Measurements from ENCODE around the gene HECW1. TPM values are rescaled to one million over a fixed set of nuclear protein-coding genes. Genes with fewer than 3 reads are reported as not detected.
"Not testable (repeated sequence)": the region's sequence is repeated elsewhere in the genome, so short reads cannot be mapped to it uniquely, and the experiment has no call there.

The HECW1 gene
- polyA plus RNA-seq (2013) = not detected

- peaks cover 0 to 2% (median 0%) of the 10 kb centered on the region in 5 experiments for H3K9me3 ChIP-seq (ENCODE audit: control extremely low read depth in 1 of 5, control insufficient read depth in 4 of 5, insufficient read depth in 2 of 5, low read depth in 1 of 5, low read length in 4 of 5)
- H3K4me1 ChIP-seq (ENCODE audit: control extremely low read depth in 1 of 4, control insufficient read depth in 4 of 4, insufficient read depth in 4 of 4, low read length in 3 of 4) = peaks cover 0 to 18% (median 9%) of the 10 kb centered on the region in 4 experiments
- H3K4me3 ChIP-seq (ENCODE audit: control insufficient read depth in 1 of 7, extremely low read depth in 1 of 7, insufficient read depth in 4 of 7, low read depth in 2 of 7, low read length in 6 of 7) = peak within 1 kb of the TSS in 4 of 7 experiments; percentile 28 to 53 (median 44)
- no peak within 1 kb of the TSS for H3K27ac ChIP-seq (ENCODE audit: insufficient read depth in 1 of 2, low read depth in 1 of 2, low read length in 2 of 2, poor library complexity in 1 of 2, severe bottlenecking in 2 of 2)
- whole genome bisulfite sequencing (ENCODE audit: insufficient coverage) = under 1% methylated on average over 46 of the region's 46 CpGs
- peaks cover 27 to 91% (median 46%) of the 10 kb centered on the region in 5 experiments for H3K27me3 ChIP-seq (replicated peaks in 2 of 5; ENCODE audit: control insufficient read depth in 4 of 5, insufficient read depth in 5 of 5, low read length in 4 of 5)
- no peaks in the 10 kb centered on the region for H3K36me3 ChIP-seq (ENCODE audit: control insufficient read depth in 4 of 4, insufficient read depth in 4 of 4, low read length in 3 of 4)
- ChIA-PET POLR2A (no interaction called here), CTCF (no interaction called here)
- no peak for DNase-seq
These were observed at the start of gene HECW1 for GRCh38 chr7:43112459-43112940. HECW1 (plus strand) TSS chr7:43112647; CDS start chr7:43243906, 131,259 bp downstream.

- no peaks in the 10 kb centered on the region for H3K36me3 ChIP-seq (ENCODE audit: control insufficient read depth in 4 of 4, insufficient read depth in 4 of 4, low read length in 3 of 4)
- CTCF ChIA-PET = no interaction called here
- no peak overlapping the region for H3K4me3 ChIP-seq (ENCODE audit: control insufficient read depth in 1 of 7, extremely low read depth in 1 of 7, insufficient read depth in 4 of 7, low read depth in 2 of 7, low read length in 6 of 7)
- 69% methylated on average over 6 of the region's 7 CpGs for WGBS (ENCODE audit: insufficient coverage)
- POLR2A ChIA-PET = no interaction called here
- no peaks in the 10 kb centered on the region for H3K4me1 ChIP-seq (ENCODE audit: control extremely low read depth in 1 of 4, control insufficient read depth in 4 of 4, insufficient read depth in 4 of 4, low read length in 3 of 4)
- DNase-seq = peak; percentile 6 to 31 (median 25)
- no peak overlapping the region for H3K27ac ChIP-seq (ENCODE audit: insufficient read depth in 1 of 2, low read depth in 1 of 2, low read length in 2 of 2, poor library complexity in 1 of 2, severe bottlenecking in 2 of 2)
- peaks cover 0 to 8% (median 2%) of the 10 kb centered on the region in 5 experiments for H3K27me3 ChIP-seq (replicated peaks in 2 of 5; ENCODE audit: control insufficient read depth in 4 of 5, insufficient read depth in 5 of 5, low read length in 4 of 5)
- H3K9me3 ChIP-seq (ENCODE audit: control extremely low read depth in 1 of 5, control insufficient read depth in 4 of 5, insufficient read depth in 2 of 5, low read depth in 1 of 5, low read length in 4 of 5) = no peaks in the 10 kb centered on the region
These were observed 40.8 kb upstream of the HECW1 start for GRCh38 chr7:43071604-43072003.

- ChIA-PET CTCF (no interaction called here), POLR2A (no interaction called here)
- DNase-seq = peak in 2 of 3 donors; percentile 0 to 5
- WGBS (ENCODE audit: insufficient coverage) = 71% methylated on average over 2 of the region's 6 CpGs
- Histone ChIP-seq H3K27me3 (replicated peaks in 2 of 5; ENCODE audit: control insufficient read depth in 4 of 5, insufficient read depth in 5 of 5, low read length in 4 of 5) (peaks cover 0 to 4% (median 2%) of the 10 kb centered on the region in 5 experiments), H3K4me1 (ENCODE audit: control extremely low read depth in 1 of 4, control insufficient read depth in 4 of 4, insufficient read depth in 4 of 4, low read length in 3 of 4) (no peaks in the 10 kb centered on the region), H3K9me3 (ENCODE audit: control extremely low read depth in 1 of 5, control insufficient read depth in 4 of 5, insufficient read depth in 2 of 5, low read depth in 1 of 5, low read length in 4 of 5) (no peaks in the 10 kb centered on the region), H3K36me3 (ENCODE audit: control insufficient read depth in 4 of 4, insufficient read depth in 4 of 4, low read length in 3 of 4) (no peaks in the 10 kb centered on the region), H3K4me3 (ENCODE audit: control insufficient read depth in 1 of 7, extremely low read depth in 1 of 7, insufficient read depth in 4 of 7, low read depth in 2 of 7, low read length in 6 of 7) (no peak overlapping the region), H3K27ac (ENCODE audit: insufficient read depth in 1 of 2, low read depth in 1 of 2, low read length in 2 of 2, poor library complexity in 1 of 2, severe bottlenecking in 2 of 2) (no peak overlapping the region)
These were observed 39.9 kb upstream of the HECW1 start for GRCh38 chr7:43072530-43072929.

- H3K36me3 ChIP-seq (ENCODE audit: control insufficient read depth in 4 of 4, insufficient read depth in 4 of 4, low read length in 3 of 4); H3K4me1 ChIP-seq (ENCODE audit: control extremely low read depth in 1 of 4, control insufficient read depth in 4 of 4, insufficient read depth in 4 of 4, low read length in 3 of 4); CTCF ChIA-PET; H3K9me3 ChIP-seq (ENCODE audit: control extremely low read depth in 1 of 5, control insufficient read depth in 4 of 5, insufficient read depth in 2 of 5, low read depth in 1 of 5, low read length in 4 of 5); H3K27ac ChIP-seq (ENCODE audit: insufficient read depth in 1 of 2, low read depth in 1 of 2, low read length in 2 of 2, poor library complexity in 1 of 2, severe bottlenecking in 2 of 2); POLR2A ChIA-PET; H3K4me3 ChIP-seq (ENCODE audit: control insufficient read depth in 1 of 7, extremely low read depth in 1 of 7, insufficient read depth in 4 of 7, low read depth in 2 of 7, low read length in 6 of 7); DNase-seq: not testable (repeated sequence)
- H3K27me3 ChIP-seq (replicated peaks in 2 of 5; ENCODE audit: control insufficient read depth in 4 of 5, insufficient read depth in 5 of 5, low read length in 4 of 5) = peaks cover 0 to 10% (median 2%) of the 10 kb centered on the region in 5 experiments
- 100% methylated on average over 1 of the region's 4 CpGs for WGBS (ENCODE audit: insufficient coverage)
These were observed 38.6 kb upstream of the HECW1 start for GRCh38 chr7:43073811-43074210.

GRCh38 chr7:43076189-43076605 is 36.2 kb upstream of the HECW1 start:
- peak in 1 of 3 donors; percentile 0 for DNase-seq
- no peaks in the 10 kb centered on the region for H3K36me3 ChIP-seq (ENCODE audit: control insufficient read depth in 4 of 4, insufficient read depth in 4 of 4, low read length in 3 of 4)
- 95% methylated on average over 4 of the region's 5 CpGs for WGBS (ENCODE audit: insufficient coverage)
- H3K4me1 ChIP-seq (ENCODE audit: control extremely low read depth in 1 of 4, control insufficient read depth in 4 of 4, insufficient read depth in 4 of 4, low read length in 3 of 4) = no peaks in the 10 kb centered on the region
- CTCF ChIA-PET = no interaction called here
- H3K27me3 ChIP-seq (replicated peaks in 2 of 5; ENCODE audit: control insufficient read depth in 4 of 5, insufficient read depth in 5 of 5, low read length in 4 of 5) = peaks cover 0 to 11% (median 0%) of the 10 kb centered on the region in 5 experiments
- no peaks in the 10 kb centered on the region for H3K9me3 ChIP-seq (ENCODE audit: control extremely low read depth in 1 of 5, control insufficient read depth in 4 of 5, insufficient read depth in 2 of 5, low read depth in 1 of 5, low read length in 4 of 5)
- POLR2A ChIA-PET = no interaction called here
- H3K27ac ChIP-seq (ENCODE audit: insufficient read depth in 1 of 2, low read depth in 1 of 2, low read length in 2 of 2, poor library complexity in 1 of 2, severe bottlenecking in 2 of 2) = no peak overlapping the region
- H3K4me3 ChIP-seq (ENCODE audit: control insufficient read depth in 1 of 7, extremely low read depth in 1 of 7, insufficient read depth in 4 of 7, low read depth in 2 of 7, low read length in 6 of 7) = no peak overlapping the region

GRCh38 chr7:43076606-43077005 is 35.8 kb upstream of the HECW1 start:
- no peaks in the 10 kb centered on the region for H3K9me3 ChIP-seq (ENCODE audit: control extremely low read depth in 1 of 5, control insufficient read depth in 4 of 5, insufficient read depth in 2 of 5, low read depth in 1 of 5, low read length in 4 of 5)
- CTCF ChIA-PET = no interaction called here
- POLR2A ChIA-PET = no interaction called here
- no peak overlapping the region for H3K4me3 ChIP-seq (ENCODE audit: control insufficient read depth in 1 of 7, extremely low read depth in 1 of 7, insufficient read depth in 4 of 7, low read depth in 2 of 7, low read length in 6 of 7)
- no peak overlapping the region for H3K27ac ChIP-seq (ENCODE audit: insufficient read depth in 1 of 2, low read depth in 1 of 2, low read length in 2 of 2, poor library complexity in 1 of 2, severe bottlenecking in 2 of 2)
- H3K4me1 ChIP-seq (ENCODE audit: control extremely low read depth in 1 of 4, control insufficient read depth in 4 of 4, insufficient read depth in 4 of 4, low read length in 3 of 4) = no peaks in the 10 kb centered on the region
- no peaks in the 10 kb centered on the region for H3K36me3 ChIP-seq (ENCODE audit: control insufficient read depth in 4 of 4, insufficient read depth in 4 of 4, low read length in 3 of 4)
- H3K27me3 ChIP-seq (replicated peaks in 2 of 5; ENCODE audit: control insufficient read depth in 4 of 5, insufficient read depth in 5 of 5, low read length in 4 of 5) = peaks cover 0 to 9% (median 0%) of the 10 kb centered on the region in 5 experiments
- 91% methylated on average over 10 of the region's 14 CpGs for WGBS (ENCODE audit: insufficient coverage)
- DNase-seq = no peak

GRCh38 chr7:43077285-43077684 is 35.2 kb upstream of the HECW1 start:
- H3K27ac ChIP-seq (ENCODE audit: insufficient read depth in 1 of 2, low read depth in 1 of 2, low read length in 2 of 2, poor library complexity in 1 of 2, severe bottlenecking in 2 of 2) = no peak overlapping the region
- WGBS (ENCODE audit: insufficient coverage) = 85% methylated on average over 8 of the region's 9 CpGs
- H3K27me3 ChIP-seq (replicated peaks in 2 of 5; ENCODE audit: control insufficient read depth in 4 of 5, insufficient read depth in 5 of 5, low read length in 4 of 5) = peaks cover 0 to 11% (median 0%) of the 10 kb centered on the region in 5 experiments
- no peaks in the 10 kb centered on the region for H3K36me3 ChIP-seq (ENCODE audit: control insufficient read depth in 4 of 4, insufficient read depth in 4 of 4, low read length in 3 of 4)
- no peak for DNase-seq
- CTCF ChIA-PET = interaction anchor here (0.9 kb wide), 1 partner anchor 31 kb away, joined by 3 read pairs; no protein-coding TSS in a partner anchor
- no peak overlapping the region for H3K4me3 ChIP-seq (ENCODE audit: control insufficient read depth in 1 of 7, extremely low read depth in 1 of 7, insufficient read depth in 4 of 7, low read depth in 2 of 7, low read length in 6 of 7)
- no peaks in the 10 kb centered on the region for H3K9me3 ChIP-seq (ENCODE audit: control extremely low read depth in 1 of 5, control insufficient read depth in 4 of 5, insufficient read depth in 2 of 5, low read depth in 1 of 5, low read length in 4 of 5)
- no peaks in the 10 kb centered on the region for H3K4me1 ChIP-seq (ENCODE audit: control extremely low read depth in 1 of 4, control insufficient read depth in 4 of 4, insufficient read depth in 4 of 4, low read length in 3 of 4)
- POLR2A ChIA-PET = no interaction called here

Data from common myeloid progenitor, CD34-positive (primary cell).